T-helper 1 cell treated with Interleukin-12 subunit alpha and Interleukin-12 subunit beta and Interleukin-4 antibody, amounts not matched to agents 30 μg/mL and 1 μg/mL, for 36 hours (primary cell): ENCODE measurements around the gene TSPAN18.

Experiments
- H3K27ac Mint-ChIP-seq: one replicate; pipeline ENCODE4 v1.8.0; 2021; ENCODE audit warnings: mild to moderate bottlenecking, mixed read lengths
- H3K27me3 Mint-ChIP-seq: one replicate; pipeline ENCODE4 v1.8.0; 2021; ENCODE audit warnings: low read depth, mixed read lengths
- H3K36me3 Mint-ChIP-seq: one replicate; pipeline ENCODE4 v1.8.0; 2021; ENCODE audit warnings: low read depth, mixed read lengths
- H3K4me1 Mint-ChIP-seq: one replicate; pipeline ENCODE4 v1.8.0; 2021; ENCODE audit warnings: low read depth, mixed read lengths
- H3K4me3 Mint-ChIP-seq: one replicate; pipeline ENCODE4 v1.8.0; 2021; ENCODE audit warnings: mild to moderate bottlenecking, moderate library complexity, mixed read lengths
- H3K9me3 Mint-ChIP-seq: one replicate; pipeline ENCODE4 v1.8.0; 2021; ENCODE audit warnings: mixed read lengths

The TSPAN18 gene

DNA sequence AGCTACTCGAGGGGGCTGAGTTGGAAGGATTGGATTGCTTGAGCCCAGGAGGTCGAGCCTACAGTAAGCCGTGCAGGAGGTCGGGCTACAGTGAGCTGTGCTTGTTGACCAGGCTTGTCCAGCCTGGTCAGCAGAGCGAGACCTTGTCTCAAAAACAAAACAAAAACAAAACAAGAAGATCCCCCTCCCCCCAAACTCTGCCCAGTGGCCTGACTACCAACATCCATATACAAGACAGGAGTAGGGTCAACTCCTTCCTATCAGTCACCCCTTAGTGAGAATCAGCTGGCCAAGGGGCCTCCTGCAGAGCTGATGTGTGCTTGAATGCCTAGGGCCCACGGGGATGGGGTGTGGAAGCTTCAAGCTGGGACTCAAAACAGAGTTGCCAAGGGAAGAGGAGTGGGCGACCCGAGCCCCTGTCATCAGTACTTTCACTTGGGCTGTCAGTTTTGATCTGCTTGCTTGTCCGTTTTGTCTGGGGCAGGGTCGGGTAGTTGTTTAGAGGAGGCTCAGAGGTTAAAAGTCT lies 942 bp upstream of the TSPAN18 start:
- Mint-ChIP-seq H3K27ac (peak overlapping the region; percentile 4), H3K9me3 (no peaks in the 10 kb centered on the region), H3K4me3 (peak overlapping the region; percentile 53), H3K4me1 (peaks cover 32% of the 10 kb centered on the region), H3K36me3 (peaks cover 2% of the 10 kb centered on the region), H3K27me3 (peaks cover 19% of the 10 kb centered on the region)

DNA sequence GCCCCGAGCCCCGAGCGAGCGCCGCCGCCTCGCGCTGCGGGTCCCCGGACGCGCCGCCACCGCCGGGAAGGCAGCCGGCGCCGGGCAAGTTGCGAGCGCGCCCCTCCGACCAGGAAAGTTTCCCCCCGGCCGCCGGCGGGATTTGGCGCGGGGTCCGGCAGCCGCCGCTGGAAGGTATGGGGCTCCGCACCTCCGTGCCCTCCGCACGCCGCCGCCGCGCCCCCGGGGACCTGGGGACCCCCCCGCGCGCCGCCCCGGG lies 281 bp downstream of the TSPAN18 start:
- Mint-ChIP-seq H3K27ac (no peak overlapping the region), H3K27me3 (peaks cover 29% of the 10 kb centered on the region), H3K4me1 (peaks cover 35% of the 10 kb centered on the region), H3K36me3 (peaks cover 2% of the 10 kb centered on the region), H3K9me3 (no peaks in the 10 kb centered on the region), H3K4me3 (no peak overlapping the region)

DNA sequence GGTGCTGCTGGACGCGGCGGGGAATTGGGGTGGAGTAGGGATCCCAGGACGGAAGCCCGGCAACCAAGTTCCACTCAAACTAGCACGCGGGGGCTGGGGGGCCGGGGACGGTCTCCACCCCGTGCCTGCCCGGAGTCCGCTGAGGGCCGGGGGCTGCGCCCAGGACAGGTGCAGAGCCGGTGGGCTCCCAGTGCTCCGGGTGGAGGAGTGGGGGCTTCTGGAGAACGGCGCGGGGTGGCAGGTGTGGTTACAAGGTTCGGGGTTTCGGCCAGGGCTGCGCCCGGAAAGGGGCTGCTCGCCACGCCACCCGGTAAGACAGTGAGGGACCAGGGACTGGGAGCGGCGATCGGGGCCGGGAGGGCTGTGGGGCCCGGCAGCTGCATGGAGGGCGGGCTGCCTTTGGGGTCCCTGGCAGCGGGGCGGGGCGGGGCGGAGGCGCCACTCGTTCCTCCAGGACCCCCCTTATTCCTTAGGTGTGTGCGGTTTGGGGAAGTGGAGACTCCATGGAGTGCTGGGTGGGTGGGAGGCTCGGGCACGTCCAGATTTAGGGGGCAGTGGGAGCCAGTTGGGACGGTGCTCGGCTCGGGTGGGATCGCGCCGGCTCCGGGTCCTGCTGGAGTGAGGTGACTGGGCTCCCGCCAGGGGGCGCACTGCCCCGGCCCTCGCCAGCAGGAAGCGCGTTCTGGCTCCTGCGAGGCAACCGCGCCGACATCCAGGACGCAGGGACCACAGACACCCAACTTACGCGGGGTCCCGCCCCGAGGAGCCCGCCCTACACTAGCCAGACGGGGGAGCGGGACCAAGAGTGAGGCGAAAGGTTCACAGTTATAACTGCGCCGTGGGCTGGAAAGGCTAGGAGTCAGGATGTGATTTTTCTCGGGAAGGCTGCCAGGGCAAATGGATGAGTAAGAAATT lies 868 bp downstream of the TSPAN18 start:
- H3K27ac Mint-ChIP-seq: no peak overlapping the region
- peaks cover 35% of the 10 kb centered on the region for H3K4me1 Mint-ChIP-seq
- H3K27me3 Mint-ChIP-seq: peaks cover 29% of the 10 kb centered on the region

DNA sequence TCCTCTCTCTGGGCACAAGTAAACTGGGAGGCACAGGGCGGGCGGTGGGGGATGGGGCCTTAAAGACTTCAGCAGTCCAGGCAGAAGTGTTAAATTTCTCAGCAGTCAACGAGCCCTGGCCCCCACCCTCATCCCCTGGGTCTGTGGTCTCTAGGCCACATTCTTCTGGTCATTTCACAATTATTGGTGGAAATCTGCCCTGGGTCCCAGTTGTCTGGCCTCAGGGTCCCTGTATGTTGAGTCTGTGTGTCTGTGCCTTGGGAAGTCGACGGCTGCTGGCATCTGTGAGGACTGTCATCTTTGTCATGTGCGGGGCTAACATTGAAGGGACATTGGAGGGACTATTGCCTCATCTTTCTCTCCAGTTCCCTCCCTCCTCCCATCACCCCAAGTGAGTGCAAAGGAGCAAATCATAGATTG lies 1.7 kb downstream of the TSPAN18 start:
- H3K36me3 Mint-ChIP-seq: peaks cover 3% of the 10 kb centered on the region
- peak overlapping the region; percentile 38 for H3K27ac Mint-ChIP-seq
- H3K4me3 Mint-ChIP-seq: peak overlapping the region; percentile 85
- H3K4me1 Mint-ChIP-seq: peaks cover 35% of the 10 kb centered on the region
- H3K9me3 Mint-ChIP-seq: no peaks in the 10 kb centered on the region
- H3K27me3 Mint-ChIP-seq: peaks cover 27% of the 10 kb centered on the region

More for the DNA sequence above, 868 bp downstream of the TSPAN18 start:
- Mint-ChIP-seq H3K9me3 (no peaks in the 10 kb centered on the region), H3K36me3 (peaks cover 2% of the 10 kb centered on the region), H3K4me3 (peak overlapping the region; percentile 85)

DNA sequence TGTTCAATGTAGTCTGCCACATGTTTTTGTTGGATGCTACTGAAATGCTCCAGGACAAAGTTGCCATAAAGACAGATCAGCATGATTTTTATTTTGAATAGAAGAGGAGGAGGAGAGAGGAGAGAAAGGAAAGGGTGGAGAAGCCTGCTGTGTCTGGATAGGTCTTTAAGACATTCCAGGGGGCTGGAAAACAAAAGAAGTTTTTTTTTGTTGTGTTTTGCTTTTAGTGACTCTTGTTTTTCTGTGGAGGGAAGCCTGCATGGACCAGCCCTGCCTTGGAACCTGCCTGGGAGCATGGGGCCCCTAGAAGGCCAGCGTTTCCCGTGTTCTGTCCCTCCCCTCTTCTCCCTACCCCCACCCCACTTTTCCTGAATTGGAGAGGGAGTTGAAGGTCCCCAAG lies 2.3 kb downstream of the TSPAN18 start:
- peaks cover 25% of the 10 kb centered on the region for H3K27me3 Mint-ChIP-seq
- peak overlapping the region; percentile 85 for H3K4me3 Mint-ChIP-seq
- no peaks in the 10 kb centered on the region for H3K9me3 Mint-ChIP-seq
- H3K4me1 Mint-ChIP-seq: peaks cover 35% of the 10 kb centered on the region
- peaks cover 3% of the 10 kb centered on the region for H3K36me3 Mint-ChIP-seq
- H3K27ac Mint-ChIP-seq: no peak overlapping the region

DNA sequence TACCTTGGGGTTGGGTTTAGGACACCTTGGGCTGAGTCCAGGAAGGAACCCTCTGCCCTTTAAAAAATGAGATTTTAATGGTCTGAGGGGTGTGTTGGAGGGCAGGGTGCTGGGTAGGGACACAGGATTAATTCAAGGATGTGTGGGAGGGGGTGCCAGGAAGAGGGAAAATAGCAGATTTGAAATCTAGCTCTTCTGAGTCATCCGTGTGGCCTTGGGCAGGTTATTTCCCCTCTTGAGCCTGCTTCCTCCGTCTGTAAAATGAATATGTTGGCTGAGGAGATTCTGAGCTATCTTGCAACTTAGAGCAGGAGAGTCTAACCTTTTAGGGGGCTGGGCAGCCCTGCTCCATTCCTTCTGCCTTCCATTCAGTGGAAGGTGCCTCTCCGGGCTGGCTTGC lies 3.0 kb downstream of the TSPAN18 start:
- peaks cover 3% of the 10 kb centered on the region for H3K36me3 Mint-ChIP-seq
- H3K9me3 Mint-ChIP-seq: no peaks in the 10 kb centered on the region
- H3K4me1 Mint-ChIP-seq: peaks cover 35% of the 10 kb centered on the region
- peaks cover 25% of the 10 kb centered on the region for H3K27me3 Mint-ChIP-seq
- H3K4me3 Mint-ChIP-seq: no peak overlapping the region
- no peak overlapping the region for H3K27ac Mint-ChIP-seq

DNA sequence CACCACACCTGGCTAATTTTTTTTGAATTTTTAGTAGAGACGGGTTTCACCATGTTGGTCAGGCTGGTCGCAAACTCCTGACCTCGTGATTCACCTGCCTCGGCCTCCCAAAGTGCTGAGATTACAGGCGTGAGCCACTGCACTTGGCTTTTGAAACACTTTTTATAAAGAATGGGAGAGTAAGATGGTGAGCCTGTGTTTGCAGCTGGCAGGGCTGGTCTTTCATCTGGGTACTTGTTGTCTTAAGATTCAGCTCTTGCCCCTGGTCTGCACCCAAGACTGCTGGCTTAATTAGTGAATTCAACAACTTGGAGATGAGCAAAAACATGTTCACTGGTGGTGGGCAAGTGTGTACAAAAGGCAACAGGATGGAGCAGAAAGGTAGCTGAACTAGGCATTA lies 4.0 kb downstream of the TSPAN18 start:
- no peak overlapping the region for H3K4me3 Mint-ChIP-seq
- peaks cover 28% of the 10 kb centered on the region for H3K4me1 Mint-ChIP-seq
- H3K9me3 Mint-ChIP-seq: no peaks in the 10 kb centered on the region
- no peak overlapping the region for H3K27ac Mint-ChIP-seq
- H3K27me3 Mint-ChIP-seq: peaks cover 25% of the 10 kb centered on the region
- H3K36me3 Mint-ChIP-seq: peaks cover 3% of the 10 kb centered on the region

DNA sequence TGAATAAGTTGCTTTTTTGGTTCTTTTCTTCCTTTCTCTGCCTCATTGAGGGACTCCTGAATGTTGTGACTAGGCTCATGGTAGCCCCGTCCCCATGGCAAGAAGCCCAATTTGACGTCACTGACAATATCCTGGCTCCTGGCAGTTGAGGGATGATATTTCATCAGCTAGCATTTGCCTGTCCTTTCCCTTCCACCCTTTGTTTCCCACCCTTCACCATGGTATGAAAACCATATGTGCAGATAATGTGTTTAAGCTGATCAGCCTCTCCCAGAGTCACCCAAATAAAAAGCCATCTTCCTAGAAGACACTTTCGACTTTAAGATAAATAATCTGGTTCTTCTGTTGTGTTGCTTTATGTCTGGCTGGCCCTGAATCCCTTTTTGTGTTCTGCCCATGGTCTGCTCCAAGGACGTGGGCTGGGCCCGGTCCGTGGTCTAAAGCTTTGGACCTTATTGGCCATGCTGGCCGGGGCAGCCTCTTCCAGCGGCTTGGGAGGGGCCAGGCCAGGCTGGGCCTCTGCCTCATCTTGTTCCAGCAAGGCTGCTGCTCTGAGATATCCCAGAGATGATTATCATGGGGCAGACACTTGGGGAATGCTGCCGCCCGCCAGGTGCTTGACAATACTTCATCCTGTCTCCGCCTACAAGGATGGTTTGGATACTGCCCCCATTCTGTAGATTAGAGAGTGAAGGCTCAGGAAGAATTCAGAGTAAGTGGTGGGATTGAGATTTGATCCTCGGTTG lies 5.1 kb downstream of the TSPAN18 start:
- H3K4me3 Mint-ChIP-seq: no peak overlapping the region
- peaks cover 29% of the 10 kb centered on the region for H3K27me3 Mint-ChIP-seq
- H3K27ac Mint-ChIP-seq: no peak overlapping the region
- peaks cover 23% of the 10 kb centered on the region for H3K4me1 Mint-ChIP-seq
- peaks cover 3% of the 10 kb centered on the region for H3K36me3 Mint-ChIP-seq
- no peaks in the 10 kb centered on the region for H3K9me3 Mint-ChIP-seq

DNA sequence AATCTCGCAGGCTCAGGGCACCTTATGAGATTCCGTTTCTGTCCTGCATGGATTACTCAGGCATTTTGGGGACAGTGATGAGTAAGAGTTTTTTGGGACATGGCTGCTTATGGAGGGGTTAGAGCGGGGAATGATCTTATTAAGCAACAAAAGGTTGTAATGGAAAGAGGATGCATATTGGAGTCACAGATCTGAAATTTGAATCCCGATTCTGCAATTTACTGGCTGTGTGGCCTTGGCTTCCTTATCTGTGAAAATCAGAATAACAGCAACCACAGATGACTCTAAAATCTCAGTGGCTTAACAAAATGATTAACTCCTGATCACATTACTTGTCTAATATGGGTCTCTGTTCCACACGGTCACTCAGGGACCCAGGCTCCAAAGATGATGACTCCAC lies 5.8 kb downstream of the TSPAN18 start:
- Mint-ChIP-seq H3K9me3 (no peaks in the 10 kb centered on the region), H3K4me3 (no peak overlapping the region), H3K27me3 (peaks cover 29% of the 10 kb centered on the region), H3K27ac (no peak overlapping the region), H3K36me3 (peaks cover 3% of the 10 kb centered on the region), H3K4me1 (peaks cover 24% of the 10 kb centered on the region)

DNA sequence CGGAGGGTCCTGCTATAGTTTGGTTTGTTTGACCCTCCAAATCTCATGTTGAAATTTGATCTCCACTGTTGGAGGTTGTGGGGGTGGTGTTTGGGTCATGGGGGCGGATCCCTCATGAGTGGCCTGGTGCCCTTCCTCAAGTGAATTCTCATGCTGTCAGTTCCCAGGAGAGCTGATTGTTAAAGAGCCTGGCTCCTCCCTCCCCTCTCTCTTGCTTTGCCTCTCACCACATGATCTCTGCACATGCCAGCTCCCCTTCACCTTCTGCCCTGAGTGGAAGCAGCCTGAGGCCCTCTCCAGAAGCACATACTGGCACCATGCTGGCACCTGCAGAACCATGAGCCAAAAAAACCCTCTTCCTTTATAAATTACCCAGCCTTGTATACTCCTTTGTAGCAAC lies 7.1 kb downstream of the TSPAN18 start:
- no peak overlapping the region for H3K27ac Mint-ChIP-seq
- no peak overlapping the region for H3K4me3 Mint-ChIP-seq
- H3K4me1 Mint-ChIP-seq: peaks cover 16% of the 10 kb centered on the region
- H3K27me3 Mint-ChIP-seq: peaks cover 17% of the 10 kb centered on the region
- H3K36me3 Mint-ChIP-seq: peaks cover 5% of the 10 kb centered on the region
- no peaks in the 10 kb centered on the region for H3K9me3 Mint-ChIP-seq

DNA sequence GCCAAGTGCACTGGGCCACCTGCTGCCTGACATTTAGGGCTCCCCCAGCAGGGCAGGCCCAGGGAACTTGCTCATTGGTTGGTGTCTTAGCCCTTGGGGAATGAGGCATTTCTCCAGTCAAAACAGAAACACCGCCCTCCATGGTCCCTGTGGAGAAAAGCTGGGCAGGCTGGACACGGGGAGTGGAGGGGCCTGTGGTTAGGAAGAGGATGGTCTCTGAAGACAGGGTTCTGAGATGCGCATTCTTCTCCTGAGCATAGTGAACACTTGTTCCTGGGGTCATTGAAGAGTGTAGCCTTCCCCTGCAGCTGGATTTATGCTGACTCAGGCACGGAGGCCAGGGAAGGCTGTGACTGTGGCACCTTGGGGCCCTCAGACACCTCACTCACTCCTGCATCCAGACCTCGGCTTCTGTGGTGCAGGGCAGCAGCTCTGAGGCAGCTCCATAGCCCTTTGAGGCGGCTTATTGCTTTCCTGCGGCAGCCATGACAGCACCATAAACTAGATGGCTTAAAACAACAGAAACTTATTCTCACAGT lies 8.2 kb downstream of the TSPAN18 start:
- H3K27ac Mint-ChIP-seq: no peak overlapping the region
- H3K9me3 Mint-ChIP-seq: no peaks in the 10 kb centered on the region
- no peak overlapping the region for H3K4me3 Mint-ChIP-seq
- H3K4me1 Mint-ChIP-seq: peaks cover 9% of the 10 kb centered on the region
- H3K27me3 Mint-ChIP-seq: peaks cover 15% of the 10 kb centered on the region
- H3K36me3 Mint-ChIP-seq: peaks cover 5% of the 10 kb centered on the region

DNA sequence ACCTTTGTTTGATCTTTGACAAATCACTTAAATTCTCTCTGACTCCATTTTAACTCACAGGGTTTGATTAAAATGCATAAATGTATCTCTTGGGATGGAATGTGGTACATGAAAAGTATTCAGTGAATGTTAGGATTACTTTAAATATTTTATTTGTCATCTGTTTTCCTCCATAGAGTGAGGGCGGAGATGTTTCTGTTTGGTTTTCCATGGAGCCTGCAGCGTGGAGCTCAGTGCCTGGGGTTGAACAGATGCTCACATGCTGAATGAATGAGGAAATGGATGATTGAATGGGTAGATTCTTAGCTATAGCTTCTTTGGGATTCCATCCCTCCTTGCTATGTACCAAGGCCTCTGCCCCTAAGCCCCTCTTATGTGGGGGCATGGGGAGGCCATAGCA lies 10.0 kb downstream of the TSPAN18 start:
- H3K4me3 Mint-ChIP-seq: no peak overlapping the region
- H3K36me3 Mint-ChIP-seq: peaks cover 5% of the 10 kb centered on the region
- H3K27me3 Mint-ChIP-seq: peaks cover 4% of the 10 kb centered on the region
- H3K9me3 Mint-ChIP-seq: no peaks in the 10 kb centered on the region
- no peak overlapping the region for H3K27ac Mint-ChIP-seq
- peaks cover 7% of the 10 kb centered on the region for H3K4me1 Mint-ChIP-seq

DNA sequence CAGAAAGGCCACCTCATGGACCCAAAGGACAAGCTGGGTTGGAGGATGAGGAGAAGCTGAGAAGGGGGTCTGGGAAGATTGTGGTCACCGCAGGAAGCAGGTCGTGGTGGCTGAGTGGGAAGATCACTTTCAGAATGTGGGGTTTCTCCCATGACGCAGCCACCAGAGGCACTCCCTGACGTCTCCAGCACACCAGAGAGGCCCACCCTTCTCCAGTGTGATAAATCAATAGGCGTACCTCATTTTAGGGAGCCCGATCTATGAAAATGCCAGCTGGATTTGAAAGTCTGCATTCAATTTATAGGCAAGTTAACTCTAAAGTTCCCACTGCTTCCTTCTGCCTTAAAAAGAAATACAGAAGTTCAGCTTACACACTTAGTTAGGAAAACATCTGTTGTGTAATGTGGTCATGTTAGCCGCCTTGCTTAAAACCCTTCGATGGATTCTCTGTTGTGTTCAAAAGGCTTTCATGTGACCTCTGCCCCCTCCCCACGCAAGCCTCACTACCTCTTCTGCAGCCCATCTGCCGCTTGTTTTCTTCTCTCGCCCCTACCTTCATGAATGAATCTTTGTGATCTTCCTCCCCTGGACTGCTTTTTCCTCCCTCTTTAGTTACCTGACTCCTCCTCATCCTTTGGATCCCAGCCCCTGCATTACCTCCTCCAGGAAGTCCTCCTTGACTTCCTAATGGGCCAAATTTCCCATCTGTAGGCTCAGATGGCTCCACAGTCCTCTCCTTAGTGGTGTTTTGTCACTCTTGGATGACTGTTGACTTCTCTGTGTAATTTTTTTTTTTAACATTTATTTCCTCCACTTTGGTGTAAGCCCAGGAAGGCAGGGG lies 10.7 kb downstream of the TSPAN18 start:
- H3K27me3 Mint-ChIP-seq: peaks cover 4% of the 10 kb centered on the region
- no peak overlapping the region for H3K4me3 Mint-ChIP-seq
- peaks cover 5% of the 10 kb centered on the region for H3K36me3 Mint-ChIP-seq
- no peaks in the 10 kb centered on the region for H3K9me3 Mint-ChIP-seq
- peaks cover 7% of the 10 kb centered on the region for H3K4me1 Mint-ChIP-seq
- H3K27ac Mint-ChIP-seq: no peak overlapping the region

DNA sequence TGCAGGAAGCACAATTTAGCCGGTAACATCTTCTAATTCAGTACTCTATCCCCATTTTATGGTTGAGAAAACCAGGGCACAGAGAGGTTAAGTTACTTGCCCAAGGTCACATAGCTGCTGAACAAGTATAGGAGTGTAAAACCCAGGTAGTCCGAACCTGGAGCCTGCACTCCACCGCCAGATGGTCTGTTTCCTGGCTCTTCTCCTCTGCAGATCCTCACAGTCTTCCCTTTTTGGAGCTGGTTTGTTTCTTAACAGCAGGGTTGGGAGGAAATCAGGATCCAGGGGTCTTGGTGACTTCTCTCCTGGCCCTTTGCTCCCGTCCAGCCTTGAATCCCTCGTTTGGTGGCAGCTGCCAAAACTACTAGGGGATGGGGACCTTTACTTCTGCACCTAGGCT lies 12.0 kb downstream of the TSPAN18 start:
- Mint-ChIP-seq H3K36me3 (peaks cover 4% of the 10 kb centered on the region), H3K4me3 (no peak overlapping the region), H3K27ac (no peak overlapping the region), H3K4me1 (peaks cover 7% of the 10 kb centered on the region), H3K9me3 (no peaks in the 10 kb centered on the region), H3K27me3 (peaks cover 4% of the 10 kb centered on the region)
